ENCODE results near the gene IL5.

The IL5 gene

GRCh38 chr5:132498152-132498551, 45.2 kb downstream of the IL5 start:
- no peak for DNase-seq (ENCODE audit: low spot score)

DNA sequence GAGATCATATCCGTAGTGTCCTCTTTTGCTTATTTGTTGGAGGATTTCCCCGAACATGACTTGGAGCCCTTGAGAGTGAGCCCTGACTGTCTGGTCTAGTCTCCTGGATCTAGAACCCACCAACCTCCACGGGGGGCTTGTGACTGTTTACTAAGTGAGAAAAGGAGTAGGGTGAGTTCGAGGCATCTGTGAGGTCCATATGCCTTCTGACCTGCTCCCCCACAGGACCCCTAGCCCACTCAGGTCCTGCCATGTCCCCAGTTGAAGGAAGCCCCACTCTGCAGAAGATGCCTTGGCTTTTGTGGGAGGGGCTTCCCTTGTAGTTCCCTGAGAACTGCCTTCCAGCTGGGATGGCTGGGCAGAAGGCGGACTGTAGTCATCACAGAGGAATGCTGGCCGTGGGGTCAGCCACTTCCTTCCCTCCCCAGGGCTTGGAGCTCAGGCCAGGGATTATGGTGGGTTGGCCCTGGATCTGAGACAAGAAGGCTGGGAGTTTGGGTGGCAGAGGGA, 45.8 kb downstream of the IL5 start:
- peak; percentile 69 for DNase-seq (ENCODE audit: low spot score)

- peak; percentile 90 for DNase-seq (ENCODE audit: low spot score)
These were observed 46.5 kb downstream of the IL5 start for GRCh38 chr5:132496631-132497487.

DNA sequence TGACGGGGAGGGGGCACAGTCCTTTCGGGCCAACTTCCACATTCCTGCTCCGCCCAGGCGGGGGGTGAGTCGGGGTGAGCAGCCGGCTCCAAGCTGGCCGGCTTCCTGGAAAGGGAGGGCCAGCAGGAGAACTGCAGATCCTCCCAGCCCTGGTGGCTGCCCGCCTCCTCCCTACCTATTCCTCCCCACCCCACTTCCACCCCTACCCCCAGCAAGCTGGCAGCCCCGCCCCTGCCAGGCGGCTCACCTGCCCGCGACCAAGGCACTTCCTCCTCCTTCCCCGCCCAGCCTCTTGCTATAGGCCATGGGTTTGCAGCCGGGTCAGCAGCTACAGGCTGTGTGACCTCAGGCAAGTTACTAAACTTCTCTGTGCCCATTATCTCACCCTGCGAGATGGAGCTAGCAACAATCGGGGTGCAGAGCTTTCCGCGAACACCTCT, 47.1 kb downstream of the IL5 start:
- DNase-seq (ENCODE audit: low spot score): peak; percentile 85

DNA sequence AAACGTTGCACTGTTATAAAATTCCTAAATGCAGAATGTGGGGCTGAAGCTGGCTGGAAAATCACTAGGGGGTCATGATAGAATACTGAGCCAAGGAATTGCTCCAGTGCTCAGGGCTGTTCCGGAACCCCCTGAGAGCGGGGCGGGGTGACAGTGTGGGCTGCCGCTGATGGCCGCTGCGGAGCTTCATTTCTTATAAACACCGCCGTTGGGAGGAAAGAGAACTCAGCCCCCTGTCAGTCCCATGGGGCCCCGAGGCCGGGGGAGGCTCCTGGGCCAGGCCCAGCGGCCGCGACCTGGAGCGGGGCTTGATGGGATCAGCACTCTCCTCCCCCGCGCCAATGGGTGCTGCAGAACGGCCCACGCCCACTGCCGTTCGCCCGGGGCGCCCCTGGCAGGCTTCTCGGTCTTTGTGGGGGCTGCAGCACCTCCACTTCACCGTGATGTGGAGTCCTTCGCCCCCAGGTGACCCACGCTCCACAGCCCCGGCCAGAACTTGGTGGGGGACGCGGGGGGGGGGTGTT, 47.6 kb downstream of the IL5 start:
- peak; percentile 66 for DNase-seq (ENCODE audit: low spot score)

GRCh38 chr5:132493821-132494220, 49.5 kb downstream of the IL5 start:
- DNase-seq (ENCODE audit: low spot score): no peak

DNA sequence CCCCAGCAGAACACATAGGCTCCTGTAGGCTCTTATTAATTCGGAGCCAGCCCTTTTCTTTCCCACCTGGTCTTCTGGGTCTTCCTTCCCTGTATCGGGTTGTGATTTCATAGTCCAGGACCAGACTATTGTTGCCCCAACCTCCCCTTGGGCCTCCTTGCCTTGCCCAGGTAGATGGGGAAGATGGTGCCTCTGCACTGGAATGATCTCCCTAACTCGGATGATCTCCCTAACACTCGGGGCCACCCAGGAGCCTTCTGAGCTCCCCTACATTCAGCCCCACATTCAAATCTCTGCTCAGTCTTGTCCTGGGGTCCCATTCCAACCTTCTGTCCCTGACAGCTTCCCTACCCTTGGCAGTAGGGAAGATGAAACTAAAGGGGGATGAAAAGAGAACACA, 50.1 kb downstream of the IL5 start:
- DNase-seq (ENCODE audit: low spot score): no peak

DNA sequence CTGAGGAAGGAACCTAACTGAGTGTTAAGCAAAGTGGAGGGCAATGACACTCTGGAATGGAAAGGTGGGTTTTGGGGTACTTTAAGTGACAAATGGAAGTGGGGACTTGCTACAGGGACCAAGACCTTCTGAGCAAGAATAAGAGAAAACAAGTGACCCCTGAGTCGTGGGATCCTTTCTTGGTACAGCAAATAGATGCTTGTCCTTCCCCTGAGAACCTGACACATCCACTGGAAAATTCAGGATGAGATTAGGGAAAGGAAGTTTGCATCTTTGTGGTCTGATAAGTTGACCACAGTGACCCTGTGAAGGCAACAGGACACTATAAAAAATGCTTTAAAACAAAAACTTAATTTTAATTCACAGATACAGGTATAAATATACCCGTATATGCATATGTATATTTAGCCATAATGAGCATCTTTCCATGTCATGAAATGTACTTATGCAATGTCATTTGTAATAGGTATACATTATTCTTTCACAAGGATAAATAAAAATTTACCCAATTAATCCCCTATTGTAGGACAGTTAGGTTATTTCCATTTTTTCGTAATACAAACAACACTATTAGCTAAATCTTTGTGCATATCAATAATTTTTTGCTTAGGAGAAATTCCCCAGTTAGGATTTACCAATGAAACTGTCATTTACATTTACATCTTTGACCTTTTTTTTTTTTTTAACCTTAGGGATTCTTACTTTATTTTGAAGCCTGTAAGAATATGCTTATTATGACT, 50.8 kb downstream of the IL5 start:
- no peak for DNase-seq (ENCODE audit: low spot score)

Data from iPS-NIHi11 (cell line).